ENCODE results near the gene TMEM147. TPM values are rescaled to one million over a fixed set of nuclear protein-coding genes. Genes with fewer than 3 reads are reported as not detected.

The TMEM147 gene
- total RNA-seq, 5 donors from 2014 or later (not counting 1 experiment from before 2014, with no cell fraction given), result 27.5 to 46.6 (median 44.2) TPM

- peaks cover 0 to 9% (median 8%) of the 10 kb centered on the region in 3 donors for H3K4me1 Mint-ChIP-seq
- H3K27me3 ChIP-seq (replicated peaks in 1 of 2; ENCODE audit: control insufficient read depth in 2 of 2, extremely low read depth in 1 of 2, insufficient read depth in 2 of 2, low read length in 1 of 2), result peaks cover 0 to 82% of the 10 kb centered on the region in 2 experiments
- CTCF ChIA-PET, result no interaction called here
Measured at GRCh38 chr19:35562776-35563175, 17.4 kb downstream of the TMEM147 start.

DNA sequence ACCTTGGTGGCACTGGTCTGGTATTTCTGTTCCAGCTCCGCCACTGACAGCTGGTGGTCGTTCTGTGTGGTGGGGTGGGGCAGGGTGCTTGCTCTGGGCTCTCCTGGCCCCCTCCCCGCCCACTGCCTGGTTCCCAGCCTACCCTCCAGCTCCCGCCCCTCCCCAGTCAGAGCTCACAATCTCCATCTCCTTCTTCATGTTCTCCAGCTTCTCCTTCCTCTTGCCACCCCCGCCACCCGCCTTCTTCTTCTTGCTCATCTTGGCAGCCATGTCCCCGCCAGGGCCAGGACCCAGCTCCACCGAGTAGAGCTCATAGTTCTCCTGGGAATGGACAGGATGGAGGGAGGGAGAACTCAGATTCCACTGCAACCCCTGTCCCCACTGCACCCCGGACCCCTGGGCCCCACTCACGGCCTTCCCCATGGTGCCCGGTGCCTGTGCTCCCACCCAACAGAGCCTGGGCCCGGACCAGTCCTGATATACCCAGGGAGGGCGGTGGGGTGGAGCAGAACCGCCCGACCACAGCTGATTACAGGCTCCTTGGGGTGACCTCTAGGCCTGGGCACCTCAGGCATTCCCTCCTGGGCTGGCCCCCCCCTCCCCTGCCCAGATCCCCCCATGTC lies 17.9 kb downstream of the TMEM147 start, which contains the start of gene ATP4A:
Gene ATP4A, minus strand, starts transcription at position 452 of the 623 bp plus-strand sequence. Its CDS starts 29 bp downstream, at position 423.
- Histone ChIP-seq H3K4me3 (ENCODE audit: control insufficient read depth in 1 of 2, extremely low read depth in 1 of 2, low read length in 1 of 2) (no peak within 1 kb of the TSS), H3K27me3 (replicated peaks in 1 of 2; ENCODE audit: control insufficient read depth in 2 of 2, extremely low read depth in 1 of 2, insufficient read depth in 2 of 2, low read length in 1 of 2) (peaks cover 0 to 80% of the 10 kb centered on the region in 2 experiments), H3K36me3 (ENCODE audit: control insufficient read depth in 2 of 2, extremely low read depth in 1 of 2, insufficient read depth in 1 of 2, low read length in 1 of 2) (no peaks in the 10 kb centered on the region), H3K4me1 (ENCODE audit: control insufficient read depth in 1 of 2, extremely low read depth in 1 of 2, insufficient read depth in 2 of 2, low read length in 2 of 2) (peaks cover 0 to 8% of the 10 kb centered on the region in 2 experiments), H3K27ac (ENCODE audit: low read length) (no peak within 1 kb of the TSS), H3K9me3 (no peaks in the 10 kb centered on the region)
- POLR2A ChIA-PET, result no interaction called here
- Mint-ChIP-seq H3K27ac (no peak within 1 kb of the TSS), H3K27me3 (peaks cover 52 to 71% of the 10 kb centered on the region in 2 donors), H3K36me3 (no peaks in the 10 kb centered on the region), H3K4me3 (no peak within 1 kb of the TSS), H3K9me3 (no peaks in the 10 kb centered on the region), H3K4me1 (peaks cover 0 to 6% (median 6%) of the 10 kb centered on the region in 3 donors)
- DNase-seq, result no peak
- no peak for ATAC-seq (replicated peaks in 1 of 4)
- 77% methylated on average over 6 of the region's 15 CpGs for WGBS (ENCODE audit: insufficient coverage)
- CTCF ChIA-PET, result no interaction called here

More at GRCh38 chr19:35562776-35563175, 17.4 kb downstream of the TMEM147 start:
- H3K27ac ChIP-seq (ENCODE audit: low read length), result no peak overlapping the region
- DNase-seq (no peak), ATAC-seq (replicated peaks in 1 of 4) (no peak)
- Mint-ChIP-seq H3K4me3 (no peak overlapping the region), H3K27ac (no peak overlapping the region), H3K27me3 (peaks cover 52 to 69% of the 10 kb centered on the region in 2 donors), H3K36me3 (no peaks in the 10 kb centered on the region), H3K9me3 (no peaks in the 10 kb centered on the region)
- H3K36me3 ChIP-seq (ENCODE audit: control insufficient read depth in 2 of 2, extremely low read depth in 1 of 2, insufficient read depth in 1 of 2, low read length in 1 of 2), result no peaks in the 10 kb centered on the region
- peaks cover 0 to 14% of the 10 kb centered on the region in 2 experiments for H3K4me1 ChIP-seq (ENCODE audit: control insufficient read depth in 1 of 2, extremely low read depth in 1 of 2, insufficient read depth in 2 of 2, low read length in 2 of 2)
- 81% methylated on average over 2 of the region's 2 CpGs for WGBS (ENCODE audit: insufficient coverage)
- H3K4me3 ChIP-seq (ENCODE audit: control insufficient read depth in 1 of 2, extremely low read depth in 1 of 2, low read length in 1 of 2), result no peak overlapping the region
- H3K9me3 ChIP-seq, result no peaks in the 10 kb centered on the region
- POLR2A ChIA-PET, result no interaction called here

GRCh38 chr19:35565016-35565856 lies 19.8 kb downstream of the TMEM147 start:
- peaks cover 43 to 66% of the 10 kb centered on the region in 2 donors for H3K27me3 Mint-ChIP-seq
- CTCF ChIA-PET, result no interaction called here
- no peak overlapping the region for H3K27ac Mint-ChIP-seq
- Histone ChIP-seq H3K27me3 (replicated peaks in 1 of 2; ENCODE audit: control insufficient read depth in 2 of 2, extremely low read depth in 1 of 2, insufficient read depth in 2 of 2, low read length in 1 of 2) (peaks cover 0 to 78% of the 10 kb centered on the region in 2 experiments), H3K27ac (ENCODE audit: low read length) (no peak overlapping the region), H3K4me3 (ENCODE audit: control insufficient read depth in 1 of 2, extremely low read depth in 1 of 2, low read length in 1 of 2) (no peak overlapping the region), H3K36me3 (ENCODE audit: control insufficient read depth in 2 of 2, extremely low read depth in 1 of 2, insufficient read depth in 1 of 2, low read length in 1 of 2) (no peaks in the 10 kb centered on the region), H3K9me3 (no peaks in the 10 kb centered on the region), H3K4me1 (ENCODE audit: control insufficient read depth in 1 of 2, extremely low read depth in 1 of 2, insufficient read depth in 2 of 2, low read length in 2 of 2) (no peaks in the 10 kb centered on the region)
- no peaks in the 10 kb centered on the region for H3K36me3 Mint-ChIP-seq
- ATAC-seq (replicated peaks in 1 of 4) (no peak), DNase-seq (no peak)
- POLR2A ChIA-PET, result no interaction called here
- no peaks in the 10 kb centered on the region for H3K4me1 Mint-ChIP-seq
- 80% methylated on average over 8 of the region's 12 CpGs for WGBS (ENCODE audit: insufficient coverage)
- no peak overlapping the region for H3K4me3 Mint-ChIP-seq
- no peaks in the 10 kb centered on the region for H3K9me3 Mint-ChIP-seq

DNA sequence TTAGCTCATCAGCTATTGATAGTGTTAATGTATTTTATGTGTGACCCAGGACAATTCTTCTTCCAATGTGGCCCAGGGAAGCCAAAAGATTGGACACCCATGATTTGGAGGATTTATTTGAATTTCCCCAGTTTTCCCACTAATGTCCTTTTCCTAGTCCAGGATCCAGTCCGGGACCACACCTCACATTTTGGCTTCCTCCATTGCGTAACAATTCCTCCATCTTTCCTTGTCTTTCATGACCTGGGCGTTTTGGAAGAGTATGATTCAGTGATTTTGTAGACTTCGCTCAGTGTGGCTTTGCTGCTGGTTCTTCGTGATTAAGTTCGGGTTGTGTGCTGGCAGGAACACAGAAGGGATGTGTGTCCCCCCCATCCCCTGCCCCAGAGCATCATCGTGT lies 21.3 kb downstream of the TMEM147 start:
- Histone ChIP-seq H3K4me3 (ENCODE audit: control insufficient read depth in 1 of 2, extremely low read depth in 1 of 2, low read length in 1 of 2) (no peak overlapping the region), H3K27ac (ENCODE audit: low read length) (no peak overlapping the region), H3K4me1 (ENCODE audit: control insufficient read depth in 1 of 2, extremely low read depth in 1 of 2, insufficient read depth in 2 of 2, low read length in 2 of 2) (no peaks in the 10 kb centered on the region), H3K36me3 (ENCODE audit: control insufficient read depth in 2 of 2, extremely low read depth in 1 of 2, insufficient read depth in 1 of 2, low read length in 1 of 2) (no peaks in the 10 kb centered on the region), H3K27me3 (replicated peaks in 1 of 2; ENCODE audit: control insufficient read depth in 2 of 2, extremely low read depth in 1 of 2, insufficient read depth in 2 of 2, low read length in 1 of 2) (peaks cover 0 to 68% of the 10 kb centered on the region in 2 experiments), H3K9me3 (no peaks in the 10 kb centered on the region)
- ChIA-PET CTCF (interaction anchor here in 1 of 2 donors (0.6 kb wide), 1 partner anchor 99 kb away, joined by 3 read pairs; no protein-coding TSS in a partner anchor), POLR2A (interaction anchor here in 1 of 2 donors (0.6 kb wide), 2 partner anchors 11 to 362 kb away, joined by 3 to 5 read pairs; no protein-coding TSS in a partner anchor)
- no peak overlapping the region for H3K27ac Mint-ChIP-seq
- no peak for DNase-seq
- no peaks in the 10 kb centered on the region for H3K36me3 Mint-ChIP-seq
- WGBS (ENCODE audit: insufficient coverage), result 100% methylated on average over 1 of the region's 7 CpGs
- peaks cover 37 to 61% of the 10 kb centered on the region in 2 donors for H3K27me3 Mint-ChIP-seq
- H3K4me3 Mint-ChIP-seq, result no peak overlapping the region
- H3K4me1 Mint-ChIP-seq, result no peaks in the 10 kb centered on the region
- H3K9me3 Mint-ChIP-seq, result no peaks in the 10 kb centered on the region
- no peak for ATAC-seq (replicated peaks in 1 of 4)

DNA sequence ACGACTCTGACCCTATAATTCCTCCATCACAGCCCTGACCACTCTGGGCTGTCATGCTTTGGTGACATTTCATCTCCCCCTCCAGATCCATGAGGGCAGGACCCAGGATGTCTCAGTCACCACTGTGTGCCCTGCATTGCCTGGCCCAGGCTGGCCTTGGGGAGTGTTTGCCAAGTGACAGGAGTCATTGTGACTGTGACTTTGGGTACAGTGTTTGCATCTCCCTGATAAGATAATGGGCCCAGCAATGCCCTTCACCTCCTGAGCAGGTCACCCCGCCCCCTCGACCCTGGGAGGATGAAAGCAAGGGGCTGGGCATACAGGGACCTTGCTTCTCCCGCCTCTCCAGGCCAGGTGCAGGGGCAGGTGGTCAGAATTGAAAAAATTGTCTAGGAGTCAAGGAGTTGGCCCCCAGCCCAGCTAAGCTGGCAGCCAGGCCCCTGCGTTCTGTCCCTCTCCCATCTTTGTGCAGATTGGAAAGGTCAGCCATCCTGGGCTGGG lies 23.9 kb downstream of the TMEM147 start:
- CTCF ChIA-PET, result interaction anchor here in 1 of 2 donors (0.5 kb wide), 1 partner anchor 23 kb away, joined by 8 read pairs; no protein-coding TSS in a partner anchor
- ATAC-seq (replicated peaks in 1 of 4), result no peak

DNA sequence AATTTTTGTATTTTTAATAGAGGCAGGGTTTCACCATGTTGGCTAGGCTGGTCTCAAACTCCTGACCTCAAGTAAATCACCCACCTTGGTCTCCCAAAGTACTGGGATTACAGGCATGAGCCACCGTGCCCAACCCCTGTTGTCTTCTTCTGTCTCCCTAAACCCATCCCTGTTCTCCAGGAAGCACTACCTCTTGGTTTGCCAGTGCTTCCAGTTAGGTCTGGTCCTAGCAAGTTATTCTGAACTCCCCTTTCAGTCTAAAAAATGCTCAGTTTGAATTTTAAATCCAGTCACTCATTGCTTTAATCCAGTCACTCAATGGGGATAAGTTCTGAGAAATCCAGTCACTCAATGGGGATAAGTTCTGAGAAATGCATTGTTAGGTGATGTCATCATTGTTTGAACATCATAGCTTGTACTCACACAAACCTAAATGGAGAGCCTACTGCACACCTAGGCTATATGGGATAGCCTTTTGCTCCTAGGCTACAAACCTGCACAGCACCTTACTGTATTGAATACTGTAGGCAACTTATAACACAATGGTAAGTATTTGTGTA lies 26.1 kb downstream of the TMEM147 start:
- H3K27me3 Mint-ChIP-seq, result peaks cover 15 to 36% of the 10 kb centered on the region in 2 donors
- ChIA-PET CTCF (no interaction called here), POLR2A (interaction anchor here in 1 of 2 donors (0.6 kb wide), 1 partner anchor 20 kb away, joined by 4 read pairs; no protein-coding TSS in a partner anchor)
- no peak overlapping the region for H3K4me3 ChIP-seq (ENCODE audit: control insufficient read depth in 1 of 2, extremely low read depth in 1 of 2, low read length in 1 of 2)
- H3K9me3 Mint-ChIP-seq, result peaks cover 10 to 19% (median 18%) of the 10 kb centered on the region in 3 donors
- ATAC-seq (replicated peaks in 1 of 4) (no peak), DNase-seq (no peak)
- H3K4me1 ChIP-seq (ENCODE audit: control insufficient read depth in 1 of 2, extremely low read depth in 1 of 2, insufficient read depth in 2 of 2, low read length in 2 of 2), result no peaks in the 10 kb centered on the region
- H3K36me3 Mint-ChIP-seq, result peaks cover 9% of the 10 kb centered on the region
- no peak overlapping the region for H3K4me3 Mint-ChIP-seq
- peaks cover 0 to 37% of the 10 kb centered on the region in 2 experiments for H3K27me3 ChIP-seq (replicated peaks in 1 of 2; ENCODE audit: control insufficient read depth in 2 of 2, extremely low read depth in 1 of 2, insufficient read depth in 2 of 2, low read length in 1 of 2)
- H3K27ac Mint-ChIP-seq, result no peak overlapping the region
- H3K36me3 ChIP-seq (ENCODE audit: control insufficient read depth in 2 of 2, extremely low read depth in 1 of 2, insufficient read depth in 1 of 2, low read length in 1 of 2), result no peaks in the 10 kb centered on the region
- no peaks in the 10 kb centered on the region for H3K9me3 ChIP-seq
- H3K4me1 Mint-ChIP-seq, result no peaks in the 10 kb centered on the region
- H3K27ac ChIP-seq (ENCODE audit: low read length), result no peak overlapping the region
- WGBS (ENCODE audit: insufficient coverage), result 78% methylated on average over 1 of the region's 1 CpG

More for the DNA sequence above, 23.9 kb downstream of the TMEM147 start:
- no peaks in the 10 kb centered on the region for H3K9me3 Mint-ChIP-seq
- Histone ChIP-seq H3K27ac (ENCODE audit: low read length) (no peak overlapping the region), H3K9me3 (no peaks in the 10 kb centered on the region), H3K27me3 (replicated peaks in 1 of 2; ENCODE audit: control insufficient read depth in 2 of 2, extremely low read depth in 1 of 2, insufficient read depth in 2 of 2, low read length in 1 of 2) (peaks cover 0 to 47% of the 10 kb centered on the region in 2 experiments), H3K36me3 (ENCODE audit: control insufficient read depth in 2 of 2, extremely low read depth in 1 of 2, insufficient read depth in 1 of 2, low read length in 1 of 2) (no peaks in the 10 kb centered on the region), H3K4me1 (ENCODE audit: control insufficient read depth in 1 of 2, extremely low read depth in 1 of 2, insufficient read depth in 2 of 2, low read length in 2 of 2) (no peaks in the 10 kb centered on the region), H3K4me3 (ENCODE audit: control insufficient read depth in 1 of 2, extremely low read depth in 1 of 2, low read length in 1 of 2) (no peak overlapping the region)
- no peak overlapping the region for H3K27ac Mint-ChIP-seq
- H3K4me1 Mint-ChIP-seq, result no peaks in the 10 kb centered on the region
- DNase-seq, result no peak
- no peak overlapping the region for H3K4me3 Mint-ChIP-seq
- no peaks in the 10 kb centered on the region for H3K36me3 Mint-ChIP-seq
- H3K27me3 Mint-ChIP-seq, result peaks cover 20 to 44% of the 10 kb centered on the region in 2 donors
- POLR2A ChIA-PET, result no interaction called here
- WGBS (ENCODE audit: insufficient coverage), result 72% methylated on average over 4 of the region's 5 CpGs

Measured in T-cell (primary cell).